ENCODE data around the gene APP.

DNA sequence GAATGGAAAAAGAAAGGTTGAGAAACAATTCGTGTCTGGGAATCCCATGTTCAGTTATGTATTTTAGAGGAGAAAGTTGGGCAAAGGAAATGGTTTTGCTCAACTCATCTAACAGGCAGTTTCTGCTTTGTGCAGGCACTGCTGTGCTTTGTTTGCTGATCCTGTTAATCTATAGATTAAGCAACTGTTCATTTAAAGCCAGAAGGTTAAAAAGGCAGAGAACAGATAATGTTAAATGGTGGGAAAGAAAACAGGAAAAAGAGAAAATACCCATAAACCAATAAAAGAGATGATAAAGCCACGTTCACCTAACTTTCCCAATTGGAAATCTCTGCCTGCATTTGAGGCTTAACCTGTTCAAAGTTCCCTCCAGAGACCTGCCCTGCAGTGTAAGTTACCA lies 70.0 kb downstream of the APP start:
- no peak for TF ChIP-seq POLR2AphosphoS5 (IDR thresholded peaks at IDR 0.05)
- TF ChIP-seq, protein P1, sequence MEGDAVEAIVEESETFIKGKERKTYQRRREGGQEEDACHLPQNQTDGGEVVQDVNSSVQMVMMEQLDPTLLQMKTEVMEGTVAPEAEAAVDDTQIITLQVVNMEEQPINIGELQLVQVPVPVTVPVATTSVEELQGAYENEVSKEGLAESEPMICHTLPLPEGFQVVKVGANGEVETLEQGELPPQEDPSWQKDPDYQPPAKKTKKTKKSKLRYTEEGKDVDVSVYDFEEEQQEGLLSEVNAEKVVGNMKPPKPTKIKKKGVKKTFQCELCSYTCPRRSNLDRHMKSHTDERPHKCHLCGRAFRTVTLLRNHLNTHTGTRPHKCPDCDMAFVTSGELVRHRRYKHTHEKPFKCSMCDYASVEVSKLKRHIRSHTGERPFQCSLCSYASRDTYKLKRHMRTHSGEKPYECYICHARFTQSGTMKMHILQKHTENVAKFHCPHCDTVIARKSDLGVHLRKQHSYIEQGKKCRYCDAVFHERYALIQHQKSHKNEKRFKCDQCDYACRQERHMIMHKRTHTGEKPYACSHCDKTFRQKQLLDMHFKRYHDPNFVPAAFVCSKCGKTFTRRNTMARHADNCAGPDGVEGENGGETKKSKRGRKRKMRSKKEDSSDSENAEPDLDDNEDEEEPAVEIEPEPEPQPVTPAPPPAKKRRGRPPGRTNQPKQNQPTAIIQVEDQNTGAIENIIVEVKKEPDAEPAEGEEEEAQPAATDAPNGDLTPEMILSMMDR (IDR thresholded peaks at IDR 0.05): no peak
- no peak for TF ChIP-seq POLR2A (IDR thresholded peaks at IDR 0.05)
